Thymus (tissue), 11 donors: ENCODE measurements around the gene SLC38A1. TPM values are rescaled to one million over a fixed set of nuclear protein-coding genes. Genes with fewer than 3 reads are reported as not detected.

Source experiments
- DNase-seq, 9 donors: peaks; one replicate each; pipeline ENCODE4 v3.0.0-alpha.2; 2013; ENCODE audit warnings: low spot score in 9 of 9, low read depth in 6 of 9, missing footprints in 1 of 9
- H3K27ac ChIP-seq, 2 donors: one replicate each; pipeline ENCODE4 v1.5.1; 2013; ENCODE audit warnings: control low read depth in 1 of 2, low read depth in 1 of 2, low read length in 1 of 2, mild to moderate bottlenecking in 1 of 2, moderate library complexity in 1 of 2
- H3K27me3 ChIP-seq, 2 donors: one replicate each; pipeline ENCODE4 v1.5.1; 2013; ENCODE audit warnings: low read length in 1 of 2; ENCODE audit not compliant: control insufficient read depth in 2 of 2, insufficient read depth in 1 of 2
- H3K36me3 ChIP-seq, 2 donors: one replicate each; pipeline ENCODE4 v1.5.1; 2013; ENCODE audit warnings: low read length in 1 of 2, mild to moderate bottlenecking in 1 of 2, moderate library complexity in 1 of 2; ENCODE audit not compliant: control insufficient read depth in 2 of 2, insufficient read depth in 2 of 2
- H3K4me1 ChIP-seq, 2 donors: one replicate each; pipeline ENCODE4 v1.5.1; 2013; ENCODE audit warnings: low read length in 2 of 2; ENCODE audit not compliant: control insufficient read depth in 2 of 2, insufficient read depth in 2 of 2
- H3K4me3 ChIP-seq, 2 donors: one replicate each; pipeline ENCODE4 v1.5.1; 2013; ENCODE audit warnings: low read length in 2 of 2, control low read depth in 1 of 2, mild to moderate bottlenecking in 1 of 2
- H3K9me3 ChIP-seq, 2 donors: one replicate each; pipeline ENCODE4 v1.5.1; 2013; ENCODE audit warnings: low read length in 1 of 2, mild to moderate bottlenecking in 1 of 2; ENCODE audit not compliant: control insufficient read depth in 2 of 2, insufficient read depth in 1 of 2
- WGBS: extraction: QIAGEN DNeasy Blood & Tissue Kit; methylation state at CpG from one replicate; pipeline ENCODE4 v1.1.7; 2013; 5-methylcytosine and 5-hydroxymethylcytosine counted together
- polyA plus RNA-seq: library from polyadenylated mRNA; stranded (reverse); fragments of 200-250 nt; gene quantifications from one replicate; pipeline ENCODE4 v1.2.3, GENCODE V29; 2013
- total RNA-seq: library from RNA; stranded (reverse); fragments of 120-200 nt; gene quantifications from one replicate; pipeline ENCODE4 v1.2.4, GENCODE V29; 2013
- donor health status: healthy.

The SLC38A1 gene
- total and polyA plus RNA-seq, 2 donors: 54.4 to 81.6 TPM

DNA sequence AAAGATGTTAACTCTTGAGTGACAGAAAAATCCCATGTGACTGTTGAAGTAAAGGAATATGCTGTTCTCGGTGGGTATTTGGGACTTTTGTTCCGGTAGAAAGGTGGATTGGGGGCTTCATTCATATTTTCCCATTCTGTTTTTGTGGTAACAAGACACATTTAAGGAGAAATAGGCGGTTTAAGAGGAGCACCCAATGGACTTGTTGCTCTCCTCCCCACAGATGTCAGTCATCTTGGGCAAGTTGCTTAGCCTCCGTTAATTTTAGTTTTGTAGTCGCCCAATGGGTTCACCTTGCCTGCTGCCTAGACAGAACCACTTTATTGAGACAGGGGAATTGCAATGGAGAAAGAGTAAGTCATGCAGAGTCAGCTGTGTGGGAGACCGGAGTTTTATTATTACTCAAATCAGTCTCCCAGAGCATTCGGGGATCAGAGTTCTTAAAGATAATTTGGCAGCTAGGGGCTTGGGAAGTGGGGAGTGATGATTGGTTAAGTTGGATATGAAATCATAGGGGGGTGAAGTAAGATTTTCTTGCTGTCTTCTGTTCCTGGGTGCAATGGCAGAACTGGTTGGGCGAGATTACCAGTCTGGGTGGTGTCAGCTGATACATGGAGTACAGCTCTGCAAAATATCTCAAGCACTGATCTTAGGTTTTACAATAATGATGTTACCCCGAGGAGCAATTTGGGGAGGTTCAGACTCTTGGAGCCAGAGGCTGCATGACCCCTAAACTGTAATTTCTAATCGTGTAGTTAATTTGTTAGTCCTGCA, 50.3 kb downstream of the SLC38A1 start:
- DNase-seq: no peak
- Histone ChIP-seq H3K4me3 (no peak overlapping the region), H3K4me1 (peaks cover 48 to 63% of the 10 kb centered on the region in 2 donors), H3K27ac (peak overlapping the region; percentile 74 to 83), H3K27me3 (no peaks in the 10 kb centered on the region), H3K9me3 (no peaks in the 10 kb centered on the region), H3K36me3 (peaks cover 8 to 28% of the 10 kb centered on the region in 2 donors)
- 53% methylated on average over 10 of the region's 10 CpGs for WGBS

DNA sequence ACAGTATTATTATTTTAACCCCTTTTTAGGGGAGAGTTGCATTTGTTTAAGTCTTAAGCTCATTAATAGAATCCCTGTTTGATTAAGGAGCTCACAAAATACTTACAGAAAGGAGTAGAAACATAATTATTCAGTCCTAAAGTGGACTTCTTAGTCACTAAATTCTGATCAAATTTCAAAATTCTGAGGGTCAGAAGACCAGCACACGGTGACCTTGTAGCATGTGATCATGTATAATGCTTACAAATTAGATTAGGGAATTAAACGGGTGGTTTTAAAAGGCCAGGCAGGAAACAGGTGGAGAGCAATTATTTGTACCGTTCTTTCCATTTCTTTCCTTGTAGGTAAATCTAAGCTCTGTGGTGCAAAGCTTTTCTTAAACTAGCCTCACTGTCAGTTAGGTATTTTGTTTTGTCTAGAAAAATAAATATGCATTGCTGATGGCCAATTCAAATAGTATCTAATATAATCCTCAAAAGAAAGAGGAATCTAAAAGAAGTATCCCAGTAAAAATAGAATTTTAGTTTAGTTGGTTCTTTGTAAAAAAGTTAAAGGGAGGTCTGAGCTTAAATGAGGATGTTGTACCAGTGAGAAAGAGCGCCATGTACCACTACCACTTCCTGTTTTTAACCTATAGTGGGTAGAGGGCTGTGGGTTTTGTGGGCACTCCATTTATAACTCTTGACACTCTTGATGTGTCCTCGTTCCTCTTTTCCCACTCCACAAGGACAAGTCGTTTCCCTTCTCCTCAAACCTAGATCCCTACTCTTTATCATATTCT, 51.1 kb downstream of the SLC38A1 start:
- WGBS: 5% methylated on average over 6 of the region's 6 CpGs
- Histone ChIP-seq H3K27me3 (no peaks in the 10 kb centered on the region), H3K4me1 (peaks cover 47 to 64% of the 10 kb centered on the region in 2 donors), H3K36me3 (peaks cover 3 to 28% of the 10 kb centered on the region in 2 donors), H3K4me3 (peak overlapping the region in 1 of 2 donors; percentile 28), H3K9me3 (no peaks in the 10 kb centered on the region), H3K27ac (peak overlapping the region; percentile 83 to 89)
- peak in 8 of 9 donors; percentile 69 to 92 (median 78) for DNase-seq

DNA sequence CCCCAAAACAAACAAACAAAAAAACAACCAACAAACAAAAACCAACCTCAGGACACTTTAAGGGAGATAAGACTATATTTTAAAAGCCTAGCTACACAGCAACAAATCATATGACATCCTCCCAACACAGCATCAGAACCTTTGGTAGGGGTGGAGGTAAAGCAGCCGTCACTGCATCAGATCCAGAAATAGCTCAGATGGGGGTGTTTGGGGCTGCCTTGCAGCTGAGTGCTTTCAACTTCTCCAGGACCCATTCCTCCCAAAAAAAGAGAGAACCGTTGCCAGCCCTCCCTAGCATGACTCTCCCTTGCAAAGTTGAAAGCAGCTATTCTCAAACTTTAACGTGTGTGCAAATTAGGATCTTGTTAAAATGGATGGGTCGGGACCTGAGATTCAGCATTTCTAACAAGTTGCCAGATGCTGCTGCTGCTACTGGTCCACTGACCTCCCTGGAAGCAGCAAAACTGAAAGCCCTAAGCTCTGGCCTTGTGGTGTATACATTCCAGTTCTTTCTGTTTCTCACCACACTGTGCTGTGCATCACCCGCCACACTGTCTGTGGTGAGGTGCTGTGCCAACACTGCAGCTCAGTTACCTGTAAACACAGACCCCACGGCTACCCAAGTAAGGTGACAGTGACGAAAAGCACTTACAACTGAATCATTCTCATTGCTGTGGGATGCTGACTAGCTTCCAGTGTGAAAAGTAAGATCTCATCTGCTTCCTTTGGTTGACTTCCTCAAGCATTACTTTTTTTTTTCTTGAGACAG, 54.0 kb downstream of the SLC38A1 start:
- H3K27ac ChIP-seq: peak overlapping the region; percentile 86 to 92
- DNase-seq: peak in 5 of 9 donors; percentile 61 to 84 (median 67)

DNA sequence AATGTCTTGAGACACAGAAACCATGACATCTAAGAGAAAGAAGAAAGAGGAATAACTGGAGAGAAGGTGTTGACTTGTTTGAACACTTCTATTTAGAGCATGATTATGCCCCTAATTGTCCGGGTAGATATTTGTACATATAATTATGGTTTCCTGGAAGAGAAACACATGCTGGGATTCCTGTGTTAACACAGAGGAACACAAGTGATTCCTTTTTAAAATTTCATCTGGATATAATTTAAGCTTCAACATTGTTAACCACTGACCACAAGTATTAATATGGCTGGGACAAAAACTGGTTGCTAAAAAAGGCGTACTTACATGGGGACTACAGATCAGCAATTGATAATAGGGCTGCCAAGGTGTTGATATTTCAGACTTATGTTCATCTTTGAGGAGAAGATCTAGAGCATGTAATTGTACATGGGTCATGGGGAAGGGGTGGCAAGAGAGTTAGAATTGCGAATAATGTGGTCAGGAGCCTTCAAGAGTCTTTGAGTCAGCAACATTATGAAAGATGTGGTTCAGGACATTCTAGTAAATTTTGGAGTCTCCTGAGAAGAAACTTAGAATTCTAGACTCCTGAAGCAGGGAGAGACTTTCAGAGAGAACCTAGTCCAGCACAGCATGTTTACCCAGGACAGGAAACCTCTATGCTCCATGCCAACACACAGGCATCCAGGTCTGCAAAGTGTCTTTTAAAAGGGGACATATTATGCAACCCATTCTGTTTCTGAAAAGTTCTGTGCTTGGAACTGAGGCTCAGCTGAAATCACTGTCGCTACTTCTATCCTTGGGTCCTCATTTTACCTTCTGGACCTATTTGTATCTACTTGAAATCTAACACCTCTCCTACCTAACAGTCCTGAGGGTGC, 56.5 kb downstream of the SLC38A1 start:
- H3K4me1 ChIP-seq: peaks cover 35 to 54% of the 10 kb centered on the region in 2 donors
- no peak for DNase-seq
- 98% methylated on average over 4 of the region's 4 CpGs for WGBS
- H3K36me3 ChIP-seq: peaks cover 3 to 37% of the 10 kb centered on the region in 2 donors
- H3K27me3 ChIP-seq: no peaks in the 10 kb centered on the region
- H3K9me3 ChIP-seq: no peaks in the 10 kb centered on the region
- no peak overlapping the region for H3K4me3 ChIP-seq
- peak overlapping the region in 1 of 2 donors; percentile 8 for H3K27ac ChIP-seq

More for the DNA sequence above, 54.0 kb downstream of the SLC38A1 start:
- Histone ChIP-seq H3K4me1 (peaks cover 50 to 72% of the 10 kb centered on the region in 2 donors), H3K36me3 (peaks cover 5 to 27% of the 10 kb centered on the region in 2 donors), H3K4me3 (no peak overlapping the region), H3K9me3 (no peaks in the 10 kb centered on the region), H3K27me3 (no peaks in the 10 kb centered on the region)
- 43% methylated on average over 7 of the region's 7 CpGs for WGBS

DNA sequence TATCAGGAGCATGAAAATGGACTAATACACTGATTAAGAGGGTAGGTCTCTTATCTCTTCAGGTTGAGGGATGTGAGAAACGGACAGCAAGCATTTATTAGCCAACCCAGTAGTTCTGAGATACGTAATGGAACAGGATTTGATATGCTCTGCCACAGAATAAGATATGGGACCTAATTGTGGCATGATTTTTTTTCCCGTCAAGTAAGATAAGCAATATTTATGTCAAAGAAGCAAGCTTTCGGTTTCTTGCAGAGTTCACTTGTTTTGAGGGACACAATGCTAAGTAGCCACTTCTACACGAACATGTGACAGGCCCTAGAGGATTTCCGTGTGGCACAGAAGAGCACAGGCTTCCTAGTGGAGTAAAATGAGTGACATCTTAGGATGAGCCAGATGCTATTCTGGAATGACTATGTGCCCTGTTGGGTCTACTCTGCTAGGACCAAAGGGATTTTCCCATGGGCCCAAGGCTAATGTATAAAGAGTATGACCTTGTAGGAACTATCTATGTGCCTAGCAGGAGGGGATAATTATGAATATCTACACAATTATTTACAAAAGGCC, 57.9 kb downstream of the SLC38A1 start:
- H3K9me3 ChIP-seq: no peaks in the 10 kb centered on the region
- H3K27ac ChIP-seq: peak overlapping the region in 1 of 2 donors; percentile 93
- 97% methylated on average over 6 of the region's 6 CpGs for whole genome bisulfite sequencing
- no peaks in the 10 kb centered on the region for H3K27me3 ChIP-seq
- no peak for DNase-seq
- peaks cover 26 to 41% of the 10 kb centered on the region in 2 donors for H3K4me1 ChIP-seq
- H3K36me3 ChIP-seq: peaks cover 6 to 50% of the 10 kb centered on the region in 2 donors
- no peak overlapping the region for H3K4me3 ChIP-seq

DNA sequence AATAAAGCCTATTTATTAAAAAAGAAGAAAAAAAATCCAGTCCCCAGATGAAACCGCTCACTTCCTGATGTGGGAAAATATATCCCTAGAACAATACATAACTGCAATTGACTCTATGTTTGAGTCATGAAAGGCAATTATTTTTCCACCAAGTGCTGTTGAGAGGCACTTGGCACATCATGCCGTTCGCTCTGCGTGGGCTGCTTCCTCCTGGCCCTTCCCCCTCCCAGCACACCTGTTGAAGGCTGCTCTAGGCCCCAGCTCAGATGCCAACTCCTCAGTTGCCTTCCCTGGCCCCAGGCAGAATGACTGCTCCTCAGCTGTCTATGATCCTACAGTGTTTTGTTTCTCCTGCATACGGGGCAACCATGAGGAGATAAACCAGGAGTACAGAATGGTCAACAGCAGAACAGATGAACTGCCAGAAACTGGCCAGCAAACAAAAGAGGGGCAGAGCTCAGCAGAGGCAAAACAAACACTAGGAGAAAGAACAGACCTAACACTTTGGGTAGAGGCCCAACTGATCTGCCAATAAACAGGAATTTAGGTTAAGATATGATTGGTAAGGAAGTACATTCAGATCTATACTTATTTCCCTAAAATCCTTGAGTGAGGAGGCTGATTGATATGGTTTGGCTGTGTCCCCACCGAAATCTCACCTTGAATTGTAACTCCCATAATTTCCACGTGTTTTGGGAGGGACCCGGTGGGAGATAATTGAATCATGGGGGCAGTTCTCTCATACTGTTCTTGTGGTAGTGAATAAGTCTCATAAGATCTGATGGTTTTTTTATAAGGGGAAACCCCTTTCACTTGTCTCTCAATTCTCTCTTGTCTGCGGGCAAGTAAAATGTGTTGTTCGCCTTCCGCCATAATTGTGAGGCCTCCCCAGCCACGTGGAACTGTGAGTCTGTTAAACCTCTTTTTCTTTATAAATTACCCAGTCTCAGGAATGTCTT, 58.6 kb downstream of the SLC38A1 start:
- no peak overlapping the region for H3K4me3 ChIP-seq
- peaks cover 20 to 33% of the 10 kb centered on the region in 2 donors for H3K4me1 ChIP-seq
- 60% methylated on average over 12 of the region's 12 CpGs for WGBS
- no peaks in the 10 kb centered on the region for H3K9me3 ChIP-seq
- peak; percentile 68 to 93 (median 80) for DNase-seq
- no peaks in the 10 kb centered on the region for H3K27me3 ChIP-seq
- H3K36me3 ChIP-seq: peaks cover 10 to 57% of the 10 kb centered on the region in 2 donors
- H3K27ac ChIP-seq: peak overlapping the region; percentile 77 to 93

DNA sequence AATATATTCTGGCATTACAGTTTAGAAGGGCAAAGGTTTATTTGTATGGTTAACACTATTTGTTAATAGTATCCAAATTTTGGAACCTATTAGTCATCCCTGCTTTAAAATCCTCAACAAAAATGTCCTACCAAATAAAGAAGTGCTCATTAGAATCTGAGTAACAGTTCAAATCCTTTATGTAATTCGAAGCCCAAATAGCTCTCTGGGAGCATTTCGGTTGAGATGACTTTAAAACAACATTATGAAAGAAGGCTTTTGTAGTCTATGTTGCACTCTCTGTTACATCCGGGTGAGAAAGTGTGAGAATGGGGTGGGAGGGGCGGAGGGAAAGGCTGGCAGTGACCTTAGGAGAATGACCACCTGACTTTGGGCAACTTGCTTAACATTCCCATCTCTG, 59.7 kb downstream of the SLC38A1 start:
- peaks cover 13 to 66% of the 10 kb centered on the region in 2 donors for H3K36me3 ChIP-seq

More for the DNA sequence above, 59.7 kb downstream of the SLC38A1 start:
- H3K4me3 ChIP-seq: no peak overlapping the region
- no peaks in the 10 kb centered on the region for H3K27me3 ChIP-seq
- no peak for DNase-seq
- 87% methylated on average over 4 of the region's 4 CpGs for WGBS
- H3K9me3 ChIP-seq: no peaks in the 10 kb centered on the region
- H3K27ac ChIP-seq: peak overlapping the region; percentile 86 to 93
- H3K4me1 ChIP-seq: peaks cover 13 to 26% of the 10 kb centered on the region in 2 donors
